ENCODE measurements around the gene RELB.

DNA sequence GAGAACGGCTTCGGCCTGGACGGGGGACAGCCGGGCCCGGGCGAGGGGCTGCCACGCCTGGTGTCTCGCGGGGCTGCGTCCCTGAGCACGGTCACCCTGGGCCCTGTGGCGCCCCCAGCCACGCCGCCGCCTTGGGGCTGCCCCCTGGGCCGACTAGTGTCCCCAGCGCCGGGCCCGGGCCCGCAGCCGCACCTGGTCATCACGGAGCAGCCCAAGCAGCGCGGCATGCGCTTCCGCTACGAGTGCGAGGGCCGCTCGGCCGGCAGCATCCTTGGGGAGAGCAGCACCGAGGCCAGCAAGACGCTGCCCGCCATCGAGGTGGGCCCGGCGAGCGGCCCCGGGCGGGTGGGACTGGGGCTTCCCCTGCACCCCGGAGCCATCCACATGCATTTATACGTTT, 10.7 kb downstream of the RELB start:
- TF ChIP-seq, protein P1, sequence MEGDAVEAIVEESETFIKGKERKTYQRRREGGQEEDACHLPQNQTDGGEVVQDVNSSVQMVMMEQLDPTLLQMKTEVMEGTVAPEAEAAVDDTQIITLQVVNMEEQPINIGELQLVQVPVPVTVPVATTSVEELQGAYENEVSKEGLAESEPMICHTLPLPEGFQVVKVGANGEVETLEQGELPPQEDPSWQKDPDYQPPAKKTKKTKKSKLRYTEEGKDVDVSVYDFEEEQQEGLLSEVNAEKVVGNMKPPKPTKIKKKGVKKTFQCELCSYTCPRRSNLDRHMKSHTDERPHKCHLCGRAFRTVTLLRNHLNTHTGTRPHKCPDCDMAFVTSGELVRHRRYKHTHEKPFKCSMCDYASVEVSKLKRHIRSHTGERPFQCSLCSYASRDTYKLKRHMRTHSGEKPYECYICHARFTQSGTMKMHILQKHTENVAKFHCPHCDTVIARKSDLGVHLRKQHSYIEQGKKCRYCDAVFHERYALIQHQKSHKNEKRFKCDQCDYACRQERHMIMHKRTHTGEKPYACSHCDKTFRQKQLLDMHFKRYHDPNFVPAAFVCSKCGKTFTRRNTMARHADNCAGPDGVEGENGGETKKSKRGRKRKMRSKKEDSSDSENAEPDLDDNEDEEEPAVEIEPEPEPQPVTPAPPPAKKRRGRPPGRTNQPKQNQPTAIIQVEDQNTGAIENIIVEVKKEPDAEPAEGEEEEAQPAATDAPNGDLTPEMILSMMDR (IDR thresholded peaks at IDR 0.05), result no peak
- TF ChIP-seq BHLHE40 (IDR thresholded peaks at IDR 0.05; ENCODE audit: low read depth, low read length), result no peak
- TF ChIP-seq CBX8 (IDR thresholded peaks at IDR 0.05), result no peak
- no peak for TF ChIP-seq POLR2AphosphoS2 (conservative IDR thresholded peaks at IDR 0.05; ENCODE audit: low read length)
- TF ChIP-seq, protein P2, sequence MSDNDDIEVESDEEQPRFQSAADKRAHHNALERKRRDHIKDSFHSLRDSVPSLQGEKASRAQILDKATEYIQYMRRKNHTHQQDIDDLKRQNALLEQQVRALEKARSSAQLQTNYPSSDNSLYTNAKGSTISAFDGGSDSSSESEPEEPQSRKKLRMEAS (IDR thresholded peaks at IDR 0.05), result no peak
- no peak for TF ChIP-seq CHD4 (IDR thresholded peaks at IDR 0.05; ENCODE audit: borderline replicate concordance)

All from A549 (cell line).